NT2/D1 (cell line): ENCODE results near the gene CDH4.

Experiments
- SUZ12 ChIP-seq: IDR thresholded peaks from 2 replicates; pipeline ENCODE4 v1.6.1; 2011; ENCODE audit not compliant: insufficient read length, insufficient read depth; ENCODE audit errors: extremely low read depth
- ZNF274 ChIP-seq: IDR thresholded peaks from 2 replicates; pipeline ENCODE4 v1.6.1; 2011; ENCODE audit warnings: mild to moderate bottlenecking, low read depth, low read length

GRCh38 chr20:61712688-61713087 lies 460.6 kb downstream of the CDH4 start:
- TF ChIP-seq ZNF274: no peak
- TF ChIP-seq SUZ12: no peak
